T1000 (cell line): ENCODE data around the gene CUX1.
"Not testable (repeated sequence)": the region's sequence is repeated elsewhere in the genome, so short reads cannot be mapped to it uniquely, and the experiment has no call there.

Experiments
- DNase-seq: peaks from one replicate; lab custom pipeline; 2025; ENCODE audit warnings: mixed read lengths; lab: John Stamatoyannopoulos, UW

Gene CUX1

DNA sequence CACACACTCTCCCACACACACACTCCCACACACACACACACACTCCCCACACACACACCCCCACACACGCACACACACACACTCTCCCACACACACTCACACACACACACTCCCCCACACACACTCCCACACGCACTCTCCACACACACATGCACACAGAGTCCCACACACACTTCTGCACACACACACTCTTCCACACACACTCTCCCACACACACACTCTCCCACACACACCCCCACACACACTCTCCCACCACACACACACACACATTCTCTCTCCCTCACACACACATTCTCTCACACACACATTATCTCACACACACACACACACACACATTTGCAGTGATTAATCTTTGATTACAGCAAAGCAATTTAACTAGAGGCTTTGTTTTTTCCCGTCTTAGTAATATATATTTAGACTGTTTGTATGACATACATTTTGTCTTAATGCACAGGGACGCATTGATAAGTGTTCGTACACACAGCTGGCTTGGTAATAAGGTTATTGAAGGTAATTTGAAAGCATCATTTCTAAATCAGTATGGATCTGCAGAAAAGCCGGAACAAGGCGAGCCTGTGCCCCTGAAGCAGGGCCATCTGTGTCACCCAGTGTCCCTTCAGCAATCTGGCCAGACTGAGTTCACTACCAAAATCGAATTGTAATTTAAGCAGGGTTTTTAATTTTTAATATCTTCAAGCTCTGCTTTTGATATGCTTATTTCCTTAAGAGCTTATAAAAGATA, 399.3 kb downstream of the CUX1 start:
- DNase-seq = no peak

DNA sequence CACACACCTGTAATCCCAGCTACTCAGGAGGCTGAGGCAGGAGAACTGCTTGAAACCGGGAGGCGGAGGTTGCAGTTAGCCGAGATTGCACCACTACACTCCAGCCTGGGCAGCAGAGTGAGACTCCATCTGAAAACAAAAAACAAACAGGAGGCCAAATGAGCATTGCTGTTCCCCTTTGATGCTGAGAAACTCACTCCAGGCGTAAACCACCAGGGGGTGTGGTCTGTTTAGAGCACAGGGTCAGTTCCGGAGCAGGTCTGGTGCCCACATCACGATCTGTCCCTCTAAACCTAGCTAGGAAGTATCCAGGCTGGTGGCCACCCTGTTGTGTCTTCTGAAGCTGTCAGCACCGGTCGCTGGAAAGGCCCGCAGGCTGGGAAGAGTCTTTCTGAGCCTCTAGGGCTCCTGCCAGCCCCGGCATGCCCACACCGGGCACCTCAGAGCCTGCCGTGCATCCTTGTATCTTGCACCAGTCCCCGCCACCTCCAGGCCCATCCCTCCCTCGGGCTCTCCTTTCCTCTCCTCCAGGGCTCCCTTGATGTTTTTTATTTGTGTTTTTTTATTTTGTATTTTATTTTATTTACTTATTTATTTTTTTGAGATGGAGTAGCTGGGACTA, 402.9 kb downstream of the CUX1 start:
- no peak for DNase-seq

DNA sequence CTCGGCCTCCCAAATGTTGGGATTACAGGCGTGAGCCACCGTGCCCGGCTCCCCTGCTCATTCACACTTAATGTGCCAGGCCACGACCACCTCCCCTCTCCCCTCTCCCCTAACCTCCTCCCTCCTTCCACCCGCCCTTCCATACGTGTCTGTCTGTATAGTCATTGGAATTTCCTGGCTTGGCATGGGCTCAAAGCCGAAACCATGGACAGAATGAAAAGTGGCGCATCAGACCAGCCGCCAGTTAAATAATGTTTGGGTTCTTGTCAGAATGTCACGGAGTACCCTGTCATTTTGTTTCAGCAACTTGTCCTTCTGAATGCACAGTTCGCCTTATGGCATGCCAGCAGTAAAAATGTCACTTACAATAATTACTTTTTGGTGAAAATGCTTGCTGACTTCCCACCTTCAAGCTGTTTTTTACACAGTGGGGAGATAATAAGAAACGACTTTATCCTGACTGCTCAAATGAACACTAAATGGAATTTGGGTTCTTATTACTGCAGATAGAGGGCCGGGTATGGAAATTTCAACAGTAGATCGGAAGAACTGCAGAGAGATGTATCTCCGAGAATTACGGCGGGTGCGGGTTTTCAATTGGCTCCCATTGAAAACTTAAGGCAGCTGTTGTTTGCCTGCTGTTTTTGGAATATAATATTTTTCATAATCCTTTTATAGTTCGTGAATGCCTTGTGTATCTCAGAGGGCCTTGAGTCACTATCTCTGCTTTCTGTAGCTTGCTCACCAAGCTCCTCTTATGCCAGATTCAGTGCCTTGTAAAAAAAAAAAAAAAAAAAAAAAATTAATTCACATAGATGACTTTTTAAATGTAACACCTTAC, 403.8 kb downstream of the CUX1 start:
- no peak for DNase-seq

DNA sequence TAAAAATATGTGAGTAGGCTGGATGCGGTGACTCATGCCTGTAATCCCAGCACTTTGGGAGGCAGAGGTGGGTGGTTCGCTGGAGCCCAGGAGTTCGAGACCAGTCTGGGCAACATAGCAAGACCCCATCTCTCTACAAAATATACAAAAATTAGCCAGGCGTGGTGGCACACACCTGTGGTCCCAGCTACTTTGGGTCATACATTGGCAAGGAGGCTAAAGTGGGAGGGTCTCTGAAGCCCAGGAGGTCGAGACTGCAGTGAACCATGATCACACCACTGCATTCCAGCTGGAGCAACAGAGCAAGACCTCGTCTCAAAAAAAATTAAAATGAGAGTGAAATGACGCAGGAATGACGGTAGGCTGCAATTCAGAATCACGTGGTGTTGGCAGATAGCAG, 404.5 kb downstream of the CUX1 start:
- DNase-seq = no peak

GRCh38 chr7:102222445-102222844, 405.0 kb downstream of the CUX1 start:
- no peak for DNase-seq

DNA sequence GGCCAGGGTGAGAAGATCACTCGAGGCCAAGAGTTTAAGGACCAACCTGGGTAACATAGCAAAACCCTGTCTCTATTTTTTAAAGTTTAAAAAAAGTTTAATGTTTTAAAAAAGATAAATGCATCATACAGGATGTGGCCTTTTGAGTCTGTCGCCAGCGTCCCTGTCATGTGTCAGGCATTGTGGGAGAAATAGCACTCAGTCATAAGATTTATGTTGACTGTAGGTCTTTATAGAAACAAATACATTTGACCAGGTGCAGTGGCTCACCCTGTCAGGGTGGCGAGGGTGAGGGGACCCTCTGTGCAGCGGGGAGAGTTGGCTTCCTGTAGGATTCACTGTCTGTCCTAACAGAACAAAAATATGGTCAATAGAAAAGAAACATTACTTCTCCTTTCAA, 405.8 kb downstream of the CUX1 start:
- no peak for DNase-seq

GRCh38 chr7:102225025-102225424, 407.6 kb downstream of the CUX1 start:
- no peak for DNase-seq

GRCh38 chr7:102227371-102227770, 409.9 kb downstream of the CUX1 start:
- DNase-seq = no peak

DNA sequence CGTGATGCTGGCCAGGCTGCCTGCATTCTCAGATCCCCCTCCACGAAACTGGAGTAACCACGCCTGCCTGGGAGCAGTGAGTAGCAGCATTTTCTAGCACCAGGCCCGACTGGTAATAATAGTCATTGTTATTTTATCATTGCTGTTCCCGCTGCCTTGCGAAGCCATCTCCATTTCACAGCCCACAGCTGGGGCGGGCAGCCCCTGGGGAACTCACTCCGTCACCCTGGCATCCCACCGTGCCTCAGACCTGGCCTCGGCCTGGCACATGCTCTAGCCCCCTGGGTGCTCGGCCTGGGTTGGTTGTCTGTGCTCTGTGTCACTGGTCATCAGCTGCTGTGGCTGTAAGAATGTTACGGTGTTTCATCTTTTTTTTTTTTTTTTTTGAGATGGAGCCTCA, 411.5 kb downstream of the CUX1 start:
- DNase-seq = no peak

- DNase-seq = not testable (repeated sequence)
These were observed 412.7 kb downstream of the CUX1 start for GRCh38 chr7:102230162-102230561.

GRCh38 chr7:102230593-102230992, 413.2 kb downstream of the CUX1 start:
- DNase-seq = no peak

DNA sequence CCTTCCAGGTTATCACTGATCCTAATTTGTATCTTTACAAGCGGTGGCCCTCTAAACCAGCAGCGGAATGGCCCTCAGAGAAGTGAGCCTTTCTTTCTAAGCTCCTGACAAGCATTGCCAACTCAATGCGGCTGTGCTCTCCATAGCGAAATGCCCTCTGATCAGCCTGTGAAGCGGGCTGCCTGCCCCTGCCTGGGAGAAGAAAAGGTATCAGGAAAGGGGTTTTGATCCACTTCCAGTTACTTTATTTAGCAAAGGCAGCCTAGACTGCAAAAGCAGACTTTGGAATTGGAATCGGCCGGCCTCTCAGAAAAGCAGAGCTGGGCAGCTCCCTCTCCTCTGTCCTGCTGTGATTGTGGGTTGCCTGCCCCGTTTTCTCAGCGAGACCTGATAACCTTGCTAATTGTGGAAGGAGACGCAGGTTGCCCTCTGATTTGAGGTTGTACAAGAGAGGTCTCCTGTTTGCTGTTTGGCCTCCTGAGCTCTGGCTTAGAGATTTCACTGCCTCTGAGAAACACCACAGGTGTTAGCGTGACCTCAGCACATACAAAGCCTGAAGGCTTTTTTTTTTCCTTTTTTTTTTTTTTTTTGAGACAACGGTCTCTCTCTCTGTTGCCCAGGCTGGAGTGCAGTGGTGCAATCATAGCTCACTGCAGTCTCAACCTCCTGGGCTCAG, 415.3 kb downstream of the CUX1 start:
- no peak for DNase-seq

DNA sequence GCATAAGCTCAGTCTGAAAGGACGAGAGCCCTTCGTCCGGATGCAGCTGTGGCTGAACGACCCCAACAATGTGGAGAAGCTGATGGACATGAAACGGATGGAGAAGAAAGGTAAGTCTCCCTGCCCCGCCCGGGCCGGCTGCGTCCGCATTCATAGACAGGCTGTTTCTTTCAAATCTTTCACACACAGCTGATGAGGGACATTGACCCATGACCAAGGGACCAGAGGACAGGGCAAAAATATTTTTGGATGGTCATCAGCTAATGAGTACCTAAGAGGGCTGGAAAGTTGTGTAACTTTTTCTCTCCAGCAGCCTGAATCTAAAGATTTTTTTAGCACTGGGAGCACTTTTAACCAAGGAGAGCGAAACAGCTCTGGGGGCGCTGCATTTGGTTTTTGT, 416.7 kb downstream of the CUX1 start:
- DNase-seq = no peak

- DNase-seq = no peak
These were observed 417.6 kb downstream of the CUX1 start for GRCh38 chr7:102234801-102235550.

DNA sequence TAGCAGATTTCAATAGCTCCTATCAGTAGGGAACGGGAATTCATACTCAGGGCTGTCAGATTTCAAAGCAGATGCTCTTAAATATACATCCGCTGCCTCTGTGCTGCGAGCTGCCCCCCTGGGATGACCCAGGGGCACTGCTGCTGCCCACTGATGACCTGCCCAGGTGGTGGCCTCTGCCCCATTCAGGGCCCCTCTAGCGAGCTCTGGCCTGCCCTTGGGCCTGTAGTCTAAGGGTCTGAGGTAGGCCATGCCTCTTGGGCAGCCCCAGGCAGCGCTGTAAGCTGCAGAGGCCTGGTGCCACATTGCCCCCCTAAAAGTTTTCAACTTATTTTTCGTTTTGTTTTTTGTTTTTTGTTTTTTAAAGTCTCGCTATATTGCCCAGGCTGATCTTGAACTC, 418.7 kb downstream of the CUX1 start:
- DNase-seq = no peak

- no peak for DNase-seq
These were observed 419.3 kb downstream of the CUX1 start for GRCh38 chr7:102236592-102237287.

GRCh38 chr7:102239206-102239820, 421.9 kb downstream of the CUX1 start:
- DNase-seq = no peak

- DNase-seq = no peak
These were observed 424.0 kb downstream of the CUX1 start for GRCh38 chr7:102241431-102241830.

DNA sequence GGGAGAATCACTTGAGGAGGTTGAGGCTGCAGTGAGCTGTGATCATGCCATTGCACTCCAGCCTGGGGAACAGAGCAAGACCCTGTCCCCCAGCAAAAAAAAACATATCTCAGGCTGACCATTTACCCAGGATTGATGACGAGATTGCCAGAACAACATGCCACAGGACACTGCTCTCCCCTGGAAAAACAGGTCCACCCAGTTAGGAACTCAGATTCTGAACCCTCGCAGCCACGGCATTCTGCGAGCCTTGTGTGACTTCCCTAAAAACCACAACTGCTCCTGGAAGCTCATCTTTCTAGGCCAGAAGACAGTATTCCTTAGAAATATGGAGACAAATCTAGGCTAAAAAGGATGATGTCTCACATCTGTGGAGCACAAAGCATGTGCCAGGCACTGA, 427.2 kb downstream of the CUX1 start:
- no peak for DNase-seq

- no peak for DNase-seq
These were observed 430.6 kb downstream of the CUX1 start for GRCh38 chr7:102248081-102248455.
